Caco-2 (cell line): ENCODE measurements around the gene PTPRN2. TPM values are rescaled to one million over a fixed set of nuclear protein-coding genes. Genes with fewer than 3 reads are reported as not detected.

Experiments
- BruUV-seq: library from RNA; stranded (reverse); fragments of 400-500 nt; replicated peaks from 2 replicates; lab custom pipeline; 2021; lab: Mats Ljungman, UMichigan
- CTCF ChIA-PET: fragments of 300-600 bp; sonication (Branson Sonifier 250); formaldehyde crosslinking; loops from one replicate; lab custom pipeline; 2022; ENCODE audit warnings: antibody characterized with exemption; lab: Charles Lee
- POLR2A ChIA-PET: fragments of 300-600 bp; sonication (Branson Sonifier 250); formaldehyde crosslinking; loops from one replicate; lab custom pipeline; 2022; ENCODE audit warnings: antibody characterized with exemption; lab: Charles Lee
- DNase-seq, 2 experiments: peaks; one replicate each; pipeline versions ENCODE4 v3.0.0 to v3.0.0-alpha.2; 2020 to 2022
- H3K27me3 ChIP-seq: replicated peaks from 2 replicates; pipeline ENCODE4 v1.6.0; 2011; ENCODE audit warnings: low read length; ENCODE audit not compliant: control insufficient read depth, insufficient read depth
- H3K36me3 ChIP-seq: 2 replicates; pipeline ENCODE4 v1.5.1; 2011; ENCODE audit warnings: low read length; ENCODE audit not compliant: control insufficient read depth, insufficient read depth
- H3K4me1 ChIP-seq: fragments of 250-450 bp; sonication (Bioruptor Pico); 2 replicates; pipeline ENCODE4 v1.5.1; 2020; ENCODE audit warnings: mild to moderate bottlenecking
- H3K4me3 ChIP-seq: 2 replicates; pipeline ENCODE4 v1.5.1; 2011; ENCODE audit warnings: low read depth, mild to moderate bottlenecking, control low read depth, low read length
- H3K9me3 ChIP-seq: fragments of 250-450 bp; sonication (Bioruptor Pico); 2 replicates; pipeline ENCODE4 v1.5.1; 2020; ENCODE audit warnings: mild to moderate bottlenecking, moderate library complexity
- H3K27ac Mint-ChIP-seq: one replicate; pipeline ENCODE4 v1.8.0; 2022; ENCODE audit warnings: mixed read lengths; ENCODE audit not compliant: unreplicated experiment
- H3K27me3 Mint-ChIP-seq: one replicate; pipeline ENCODE4 v1.8.0; 2022; ENCODE audit warnings: mixed read lengths; ENCODE audit not compliant: insufficient read depth, unreplicated experiment
- H3K36me3 Mint-ChIP-seq: one replicate; pipeline ENCODE4 v1.8.0; 2022; ENCODE audit warnings: mild to moderate bottlenecking, mixed read lengths; ENCODE audit not compliant: insufficient read depth, unreplicated experiment
- H3K4me1 Mint-ChIP-seq: one replicate; pipeline ENCODE4 v1.8.0; 2022; ENCODE audit warnings: low read depth, mixed read lengths; ENCODE audit not compliant: unreplicated experiment
- H3K4me3 Mint-ChIP-seq: one replicate; pipeline ENCODE4 v1.8.0; 2022; ENCODE audit warnings: mild to moderate bottlenecking, moderate library complexity, mixed read lengths; ENCODE audit not compliant: unreplicated experiment
- H3K9me3 Mint-ChIP-seq: one replicate; pipeline ENCODE4 v1.8.0; 2022; ENCODE audit warnings: mixed read lengths; ENCODE audit not compliant: unreplicated experiment
- CTCF ChIP-seq, 2 experiments: fragments of 200-600 bp in 1 of 2; IDR thresholded peaks; 1 replicate in 1 of 2; 2 replicates in 1 of 2; pipeline versions ENCODE4 v1.5.1 to v1.8.0; 2011 to 2022; ENCODE audit warnings: antibody characterized with exemption in 1 of 2, control low read depth in 1 of 2, inconsistent platforms in 1 of 2, low read depth in 1 of 2, low read length in 1 of 2, mild to moderate bottlenecking in 1 of 2, moderate library complexity in 1 of 2; ENCODE audit not compliant: insufficient read depth in 1 of 2, severe bottlenecking in 1 of 2, unreplicated experiment in 1 of 2
- intact Hi-C: fragments of 100-400 bp; cut with micrococcal nuclease; formaldehyde crosslinking; loops from one replicate; pipeline ENCODE4 v1.10.0; 2022; ENCODE audit not compliant: unreplicated experiment
- total RNA-seq: library from RNA; stranded (reverse); gene quantifications from 2 replicates; pipeline ENCODE4 v1.2.3, GENCODE V29; 2022

The PTPRN2 gene
- total RNA-seq, 1 experiment from 2014 or later, result 1.4 TPM

GRCh38 chr7:158244873-158245723, 342.5 kb downstream of the PTPRN2 start:
- H3K4me1 ChIP-seq, result no peaks in the 10 kb centered on the region
- CTCF ChIA-PET, result no interaction called here
- Mint-ChIP-seq H3K4me3 (no peak overlapping the region), H3K27ac (no peak overlapping the region), H3K9me3 (peaks cover 18% of the 10 kb centered on the region), H3K27me3 (no peaks in the 10 kb centered on the region), H3K4me1 (no peaks in the 10 kb centered on the region), H3K36me3 (no peaks in the 10 kb centered on the region)
- peaks cover 14% of the 10 kb centered on the region; the same call in 1 of the 2 replicates for H3K9me3 ChIP-seq
- intact Hi-C loops, result no loop called here
- TF ChIP-seq CTCF (IDR thresholded peaks at IDR 0.05; ENCODE audit: insufficient read depth in 1 of 2, low read depth in 1 of 2, low read length in 1 of 2, severe bottlenecking in 1 of 2, unreplicated experiment in 1 of 2), result no peak
- DNase-seq, result no peak
- H3K4me3 ChIP-seq, result no peak overlapping the region
- no peaks in the 10 kb centered on the region for H3K27me3 ChIP-seq
- POLR2A ChIA-PET, result no interaction called here
- no peaks in the 10 kb centered on the region for H3K36me3 ChIP-seq
- no TSS peak for BruUV-seq

- Mint-ChIP-seq H3K27me3 (no peaks in the 10 kb centered on the region), H3K36me3 (no peaks in the 10 kb centered on the region), H3K9me3 (peaks cover 25% of the 10 kb centered on the region), H3K4me1 (no peaks in the 10 kb centered on the region), H3K4me3 (no peak overlapping the region), H3K27ac (no peak overlapping the region)
- H3K4me3 ChIP-seq, result no peak overlapping the region
- POLR2A ChIA-PET, result no interaction called here
- no peaks in the 10 kb centered on the region for H3K36me3 ChIP-seq
- CTCF ChIA-PET, result no interaction called here
- no peak for TF ChIP-seq CTCF (IDR thresholded peaks at IDR 0.05; ENCODE audit: insufficient read depth in 1 of 2, low read depth in 1 of 2, low read length in 1 of 2, severe bottlenecking in 1 of 2, unreplicated experiment in 1 of 2)
- peaks cover 14% of the 10 kb centered on the region; the same call in 1 of the 2 replicates for H3K9me3 ChIP-seq
- H3K27me3 ChIP-seq, result no peaks in the 10 kb centered on the region
- no peaks in the 10 kb centered on the region for H3K4me1 ChIP-seq
- intact Hi-C loops, result no loop called here
- no peak for DNase-seq
- BruUV-seq, result no TSS peak
These were observed 343.2 kb downstream of the PTPRN2 start for GRCh38 chr7:158244430-158244829.

GRCh38 chr7:158241919-158242318, 345.7 kb downstream of the PTPRN2 start:
- no peaks in the 10 kb centered on the region for H3K27me3 ChIP-seq
- no peak overlapping the region for H3K4me3 ChIP-seq
- peaks cover 27% of the 10 kb centered on the region for H3K9me3 Mint-ChIP-seq
- H3K4me1 Mint-ChIP-seq, result no peaks in the 10 kb centered on the region
- H3K27me3 Mint-ChIP-seq, result no peaks in the 10 kb centered on the region
- DNase-seq, result no peak
- no peak overlapping the region for H3K27ac Mint-ChIP-seq
- no peaks in the 10 kb centered on the region for H3K36me3 ChIP-seq
- H3K9me3 ChIP-seq, result no peaks in the 10 kb centered on the region
- no peaks in the 10 kb centered on the region for H3K4me1 ChIP-seq
- no peak for TF ChIP-seq CTCF (IDR thresholded peaks at IDR 0.05; ENCODE audit: insufficient read depth in 1 of 2, low read depth in 1 of 2, low read length in 1 of 2, severe bottlenecking in 1 of 2, unreplicated experiment in 1 of 2)
- no peaks in the 10 kb centered on the region for H3K36me3 Mint-ChIP-seq
- intact Hi-C loops, result no loop called here
- no peak overlapping the region for H3K4me3 Mint-ChIP-seq
- CTCF ChIA-PET, result no interaction called here
- POLR2A ChIA-PET, result no interaction called here
- BruUV-seq, result no TSS peak
